ENCODE measurements around the gene RANBP10. TPM values are rescaled to one million over a fixed set of nuclear protein-coding genes. Genes with fewer than 3 reads are reported as not detected.

Gene RANBP10
- total RNA-seq, 5 donors from 2014 or later (not counting 1 experiment from before 2014, with no cell fraction given), result 21.9 to 29.3 (median 24.5) TPM

DNA sequence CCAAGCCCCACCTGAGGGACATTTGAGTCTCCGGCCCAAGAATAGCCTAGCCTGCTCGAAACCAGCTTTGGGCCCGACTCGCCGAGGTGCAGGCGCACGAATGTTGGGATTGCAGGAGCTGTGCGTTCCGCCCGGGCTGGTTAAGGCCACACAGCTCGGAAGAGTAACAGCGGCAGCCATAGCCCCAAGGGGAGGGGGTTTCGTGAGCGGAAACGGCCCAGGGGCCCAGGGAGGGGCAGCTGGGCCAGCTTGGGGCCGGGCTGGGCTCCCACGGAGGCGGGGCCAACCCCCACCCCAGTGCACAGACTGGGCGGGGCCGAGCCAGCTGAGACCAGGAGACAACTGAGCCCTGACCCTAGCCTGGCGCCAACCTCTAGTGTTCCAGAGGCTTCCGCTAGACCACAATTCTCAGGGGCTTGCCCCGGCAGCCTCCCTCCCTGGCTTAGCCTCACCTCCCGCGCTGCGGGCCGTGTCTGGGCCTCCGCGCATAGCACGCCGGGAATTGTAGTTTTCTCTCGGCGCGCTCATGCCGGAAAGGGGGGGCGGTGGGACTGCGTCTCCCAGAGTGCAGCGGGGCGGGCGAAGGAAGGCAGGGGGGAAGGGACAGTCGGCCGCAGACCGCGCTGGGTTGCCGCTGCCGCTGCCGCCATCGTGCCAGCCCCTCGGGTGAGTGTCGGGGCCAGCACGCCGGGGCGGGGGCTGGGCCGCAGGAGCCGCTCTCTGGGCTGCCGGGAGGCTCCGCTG is 40.1 kb upstream of the RANBP10 start, which contains the start of gene NUTF2:
Gene NUTF2, plus strand, starts transcription at position 614 of the 744 bp plus-strand sequence. CDS start 18,198 bp downstream, outside the sequence.
- Mint-ChIP-seq H3K27me3 (no peaks in the 10 kb centered on the region), H3K4me3 (peak within 1 kb of the TSS; percentile 84 to 97 (median 85)), H3K36me3 (no peaks in the 10 kb centered on the region), H3K9me3 (no peaks in the 10 kb centered on the region), H3K27ac (peak within 1 kb of the TSS; percentile 90 to 92), H3K4me1 (peaks cover 48 to 53% (median 51%) of the 10 kb centered on the region in 3 donors)
- ChIA-PET POLR2A (no interaction called here), CTCF (interaction anchor here in 1 of 2 donors (1.4 kb wide), 2 partner anchors 30 to 40 kb away, joined by 4 to 5 read pairs; partner anchors contain the start of genes RANBP10 and TSNAXIP1)
- Histone ChIP-seq H3K4me1 (ENCODE audit: control insufficient read depth in 1 of 2, extremely low read depth in 1 of 2, insufficient read depth in 2 of 2, low read length in 2 of 2) (peaks cover 38 to 62% of the 10 kb centered on the region in 2 experiments), H3K9me3 (no peaks in the 10 kb centered on the region), H3K4me3 (ENCODE audit: control insufficient read depth in 1 of 2, extremely low read depth in 1 of 2, low read length in 1 of 2) (peak within 1 kb of the TSS; percentile 77 to 86), H3K27ac (ENCODE audit: low read length) (peak within 1 kb of the TSS; percentile 67), H3K27me3 (replicated peaks in 1 of 2; ENCODE audit: control insufficient read depth in 2 of 2, extremely low read depth in 1 of 2, insufficient read depth in 2 of 2, low read length in 1 of 2) (no peaks in the 10 kb centered on the region), H3K36me3 (ENCODE audit: control insufficient read depth in 2 of 2, extremely low read depth in 1 of 2, insufficient read depth in 1 of 2, low read length in 1 of 2) (peaks cover 2 to 6% of the 10 kb centered on the region in 2 donors)
- 1% methylated on average over 12 of the region's 57 CpGs for WGBS (ENCODE audit: insufficient coverage)
- peak; percentile 89 to 97 (median 94) for DNase-seq
- peak; percentile 62 to 72 (median 67) for ATAC-seq (replicated peaks in 1 of 4)

DNA sequence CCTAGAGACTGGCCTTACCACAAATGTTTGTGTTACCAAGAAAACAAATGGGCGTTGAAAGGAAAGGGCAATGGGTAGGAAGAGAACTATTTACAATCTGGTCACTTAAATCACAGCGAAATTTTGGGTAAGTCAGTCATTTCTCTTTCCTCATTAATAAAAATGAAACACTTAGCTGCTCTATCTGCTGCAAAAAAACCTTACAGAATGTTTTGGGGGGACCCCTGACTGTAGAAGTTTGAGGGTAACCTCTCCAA is 39.6 kb upstream of the RANBP10 start:
- ATAC-seq (replicated peaks in 1 of 4) (no peak), DNase-seq (no peak)
- H3K36me3 ChIP-seq (ENCODE audit: control insufficient read depth in 2 of 2, extremely low read depth in 1 of 2, insufficient read depth in 1 of 2, low read length in 1 of 2), result peaks cover 2 to 6% of the 10 kb centered on the region in 2 donors
- ChIA-PET CTCF (interaction anchor here in 1 of 2 donors (0.7 to 1.5 kb wide), 3 partner anchors 30 to 598 kb away, joined by 3 to 5 read pairs (median 4); partner anchors contain the start of genes RANBP10 and TSNAXIP1), POLR2A (no interaction called here)
- H3K27ac ChIP-seq (ENCODE audit: low read length), result peak overlapping the region; percentile 67
- peaks cover 38 to 66% of the 10 kb centered on the region in 2 experiments for H3K4me1 ChIP-seq (ENCODE audit: control insufficient read depth in 1 of 2, extremely low read depth in 1 of 2, insufficient read depth in 2 of 2, low read length in 2 of 2)
- no peaks in the 10 kb centered on the region for H3K27me3 ChIP-seq (replicated peaks in 1 of 2; ENCODE audit: control insufficient read depth in 2 of 2, extremely low read depth in 1 of 2, insufficient read depth in 2 of 2, low read length in 1 of 2)
- H3K4me3 Mint-ChIP-seq, result peak overlapping the region; percentile 84 to 97 (median 84)
- no peaks in the 10 kb centered on the region for H3K27me3 Mint-ChIP-seq
- H3K36me3 Mint-ChIP-seq, result no peaks in the 10 kb centered on the region
- peak overlapping the region; percentile 77 to 80 for H3K4me3 ChIP-seq (ENCODE audit: control insufficient read depth in 1 of 2, extremely low read depth in 1 of 2, low read length in 1 of 2)
- no CpG with 5 or more reads among the region's 2 CpGs for WGBS (ENCODE audit: insufficient coverage)
- peak overlapping the region; percentile 90 to 92 for H3K27ac Mint-ChIP-seq
- H3K4me1 Mint-ChIP-seq, result peaks cover 51 to 55% (median 54%) of the 10 kb centered on the region in 3 donors
- H3K9me3 Mint-ChIP-seq, result no peaks in the 10 kb centered on the region
- H3K9me3 ChIP-seq, result no peaks in the 10 kb centered on the region

DNA sequence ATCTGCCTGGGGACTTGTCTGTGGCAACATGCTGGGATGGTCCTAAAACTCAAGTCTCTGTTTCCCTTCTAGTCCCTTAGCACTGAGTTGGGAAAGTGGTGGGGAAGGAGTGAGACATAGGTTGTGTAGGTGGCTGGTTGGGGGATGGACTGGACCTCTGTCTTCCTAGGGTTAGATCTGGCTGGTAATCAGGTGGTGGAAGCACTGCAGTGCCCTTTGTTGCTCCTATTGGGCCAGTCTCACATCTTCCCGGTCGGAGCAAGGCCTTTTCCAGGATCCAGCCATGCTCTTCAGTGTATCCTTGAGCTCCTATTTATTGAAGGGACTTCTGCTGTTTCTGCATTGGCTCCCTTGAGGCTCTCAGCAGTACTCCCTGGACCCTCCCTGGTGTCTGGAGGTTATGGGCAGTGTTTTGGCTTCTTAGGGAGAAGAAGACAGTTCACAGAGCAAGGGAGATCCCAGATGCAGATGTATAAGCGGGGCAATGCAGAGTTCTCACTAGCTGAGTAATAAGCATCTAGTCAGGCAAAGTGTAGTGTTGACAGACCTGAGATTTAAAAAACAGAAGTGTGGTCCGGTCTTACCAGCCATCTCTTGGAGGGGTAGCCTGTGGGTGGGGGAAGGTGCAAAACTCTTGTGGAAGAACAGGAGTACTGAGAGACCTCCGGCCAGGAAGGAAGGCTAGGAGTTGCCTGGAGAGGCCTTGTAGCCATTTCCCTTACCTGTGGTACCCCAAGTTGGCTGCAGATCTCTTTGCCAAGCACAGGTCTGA is 39.1 kb upstream of the RANBP10 start:
- Histone ChIP-seq H3K4me3 (ENCODE audit: control insufficient read depth in 1 of 2, extremely low read depth in 1 of 2, low read length in 1 of 2) (peak overlapping the region; percentile 77 to 80), H3K9me3 (no peaks in the 10 kb centered on the region), H3K27ac (ENCODE audit: low read length) (peak overlapping the region; percentile 67), H3K4me1 (ENCODE audit: control insufficient read depth in 1 of 2, extremely low read depth in 1 of 2, insufficient read depth in 2 of 2, low read length in 2 of 2) (peaks cover 38 to 66% of the 10 kb centered on the region in 2 experiments), H3K36me3 (ENCODE audit: control insufficient read depth in 2 of 2, extremely low read depth in 1 of 2, insufficient read depth in 1 of 2, low read length in 1 of 2) (peaks cover 2% of the 10 kb centered on the region in 2 donors), H3K27me3 (replicated peaks in 1 of 2; ENCODE audit: control insufficient read depth in 2 of 2, extremely low read depth in 1 of 2, insufficient read depth in 2 of 2, low read length in 1 of 2) (no peaks in the 10 kb centered on the region)
- ChIA-PET POLR2A (no interaction called here), CTCF (interaction anchor here in 1 of 2 donors (0.6 to 1.5 kb wide), 5 partner anchors 11 to 598 kb away, joined by 3 to 5 read pairs (median 4); partner anchors contain the start of genes RANBP10 and TSNAXIP1)
- Mint-ChIP-seq H3K27me3 (no peaks in the 10 kb centered on the region), H3K4me1 (peaks cover 51 to 55% (median 54%) of the 10 kb centered on the region in 3 donors), H3K4me3 (peak overlapping the region; percentile 84 to 97 (median 84)), H3K27ac (peak overlapping the region; percentile 90 to 92), H3K36me3 (no peaks in the 10 kb centered on the region), H3K9me3 (no peaks in the 10 kb centered on the region)
- peak in 1 of 35 experiments; percentile 17 for DNase-seq
- WGBS (ENCODE audit: insufficient coverage), result 80% methylated on average over 4 of the region's 5 CpGs
- no peak for ATAC-seq (replicated peaks in 1 of 4)

DNA sequence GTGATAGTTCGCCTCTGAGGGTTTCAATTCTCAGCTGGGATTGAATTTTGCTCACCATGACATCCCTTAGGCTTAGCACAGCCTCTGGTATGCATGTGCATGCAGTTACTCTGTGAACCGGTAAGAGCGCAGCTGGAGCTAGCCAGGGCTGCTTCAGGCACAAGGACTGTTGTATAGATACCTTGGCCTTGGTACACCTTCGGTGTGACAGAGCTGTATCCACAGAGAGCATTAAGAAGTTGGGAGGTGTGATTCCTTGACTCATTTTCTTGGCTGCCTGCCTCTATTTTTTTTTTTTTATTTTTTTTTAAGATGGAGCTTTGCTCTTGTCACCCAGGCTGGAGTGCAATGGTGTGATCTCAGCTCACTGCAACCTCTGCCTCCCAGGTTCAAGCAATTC is 38.1 kb upstream of the RANBP10 start:
- H3K9me3 Mint-ChIP-seq, result no peaks in the 10 kb centered on the region
- POLR2A ChIA-PET, result interaction anchor here in 1 of 2 donors (0.6 kb wide), 1 partner anchor 323 kb away, joined by 6 read pairs; no protein-coding TSS in a partner anchor
- peak overlapping the region; percentile 96 to 97 for H3K27ac Mint-ChIP-seq
- Histone ChIP-seq H3K27ac (ENCODE audit: low read length) (peak overlapping the region; percentile 48), H3K27me3 (replicated peaks in 1 of 2; ENCODE audit: control insufficient read depth in 2 of 2, extremely low read depth in 1 of 2, insufficient read depth in 2 of 2, low read length in 1 of 2) (no peaks in the 10 kb centered on the region), H3K9me3 (no peaks in the 10 kb centered on the region), H3K36me3 (ENCODE audit: control insufficient read depth in 2 of 2, extremely low read depth in 1 of 2, insufficient read depth in 1 of 2, low read length in 1 of 2) (no peaks in the 10 kb centered on the region), H3K4me3 (ENCODE audit: control insufficient read depth in 1 of 2, extremely low read depth in 1 of 2, low read length in 1 of 2) (no peak overlapping the region), H3K4me1 (ENCODE audit: control insufficient read depth in 1 of 2, extremely low read depth in 1 of 2, insufficient read depth in 2 of 2, low read length in 2 of 2) (peaks cover 38 to 66% of the 10 kb centered on the region in 2 experiments)
- CTCF ChIA-PET, result interaction anchor here (0.5 to 1.5 kb wide), 7 partner anchors 12 to 286 kb away, joined by 3 to 5 read pairs (median 4); partner anchors contain the start of genes RANBP10 (in 1 of the 2) and TSNAXIP1 (in 1 of the 2)
- peaks cover 42 to 53% (median 51%) of the 10 kb centered on the region in 3 donors for H3K4me1 Mint-ChIP-seq
- DNase-seq (no peak), ATAC-seq (replicated peaks in 1 of 4) (no peak)
- peak overlapping the region; percentile 94 to 97 (median 96) for H3K4me3 Mint-ChIP-seq
- no peaks in the 10 kb centered on the region for H3K27me3 Mint-ChIP-seq
- WGBS (ENCODE audit: insufficient coverage), result 100% methylated on average over 1 of the region's 4 CpGs
- H3K36me3 Mint-ChIP-seq, result no peaks in the 10 kb centered on the region

DNA sequence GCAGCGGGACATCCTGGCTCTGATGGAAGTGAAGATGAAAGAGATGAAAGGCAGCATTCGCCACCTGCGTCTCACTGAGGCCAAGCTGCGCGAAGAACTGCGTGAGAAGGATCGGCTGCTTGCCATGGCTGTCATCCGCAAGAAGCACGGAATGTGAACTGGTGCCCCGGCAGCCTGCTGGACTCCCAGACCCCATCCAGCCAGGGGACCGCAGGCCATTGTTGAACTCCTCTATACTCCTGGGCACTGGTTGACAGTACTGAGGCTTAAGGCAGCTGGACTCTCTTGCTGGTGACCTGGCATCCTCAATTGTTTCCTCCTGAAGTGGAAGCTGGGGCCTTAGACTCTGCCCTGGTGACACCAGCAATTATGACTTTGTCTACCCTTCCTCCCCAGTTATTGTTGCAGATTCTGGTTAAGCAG is 37.0 kb upstream of the RANBP10 start:
- Mint-ChIP-seq H3K36me3 (no peaks in the 10 kb centered on the region), H3K27ac (peak overlapping the region; percentile 96 to 97), H3K4me1 (peaks cover 38 to 47% (median 46%) of the 10 kb centered on the region in 3 donors), H3K4me3 (peak overlapping the region; percentile 94 to 97 (median 96)), H3K27me3 (no peaks in the 10 kb centered on the region), H3K9me3 (no peaks in the 10 kb centered on the region)
- H3K4me1 ChIP-seq (ENCODE audit: control insufficient read depth in 1 of 2, extremely low read depth in 1 of 2, insufficient read depth in 2 of 2, low read length in 2 of 2), result peaks cover 38 to 58% of the 10 kb centered on the region in 2 experiments
- ChIA-PET CTCF (interaction anchor here (0.6 to 1.1 kb wide), 3 partner anchors 24 to 36 kb away, joined by 3 to 4 read pairs (median 3); partner anchors contain the start of gene TSNAXIP1 (in 1 of the 2)), POLR2A (interaction anchor here in 1 of 2 donors (0.7 kb wide), 1 partner anchor 35 kb away, joined by 5 read pairs; no protein-coding TSS in a partner anchor)
- peak overlapping the region; percentile 48 for H3K27ac ChIP-seq (ENCODE audit: low read length)
- H3K9me3 ChIP-seq, result no peaks in the 10 kb centered on the region
- ATAC-seq (replicated peaks in 1 of 4) (peak in 2 of 4 experiments; percentile 1 to 4), DNase-seq (peak in 4 of 35 experiments; percentile 52 to 69 (median 56))
- no peaks in the 10 kb centered on the region for H3K36me3 ChIP-seq (ENCODE audit: control insufficient read depth in 2 of 2, extremely low read depth in 1 of 2, insufficient read depth in 1 of 2, low read length in 1 of 2)
- peak overlapping the region; percentile 78 to 97 for H3K4me3 ChIP-seq (ENCODE audit: control insufficient read depth in 1 of 2, extremely low read depth in 1 of 2, low read length in 1 of 2)
- no peaks in the 10 kb centered on the region for H3K27me3 ChIP-seq (replicated peaks in 1 of 2; ENCODE audit: control insufficient read depth in 2 of 2, extremely low read depth in 1 of 2, insufficient read depth in 2 of 2, low read length in 1 of 2)
- WGBS (ENCODE audit: insufficient coverage), result 0% methylated on average over 10 of the region's 11 CpGs

All from T-cell (primary cell).